ENCODE results near the gene HMOX2. TPM values are rescaled to one million over a fixed set of nuclear protein-coding genes. Genes with fewer than 3 reads are reported as not detected.

HMOX2 gene
- total RNA-seq, 1 experiment from 2014 or later, result 42.6 TPM

DNA sequence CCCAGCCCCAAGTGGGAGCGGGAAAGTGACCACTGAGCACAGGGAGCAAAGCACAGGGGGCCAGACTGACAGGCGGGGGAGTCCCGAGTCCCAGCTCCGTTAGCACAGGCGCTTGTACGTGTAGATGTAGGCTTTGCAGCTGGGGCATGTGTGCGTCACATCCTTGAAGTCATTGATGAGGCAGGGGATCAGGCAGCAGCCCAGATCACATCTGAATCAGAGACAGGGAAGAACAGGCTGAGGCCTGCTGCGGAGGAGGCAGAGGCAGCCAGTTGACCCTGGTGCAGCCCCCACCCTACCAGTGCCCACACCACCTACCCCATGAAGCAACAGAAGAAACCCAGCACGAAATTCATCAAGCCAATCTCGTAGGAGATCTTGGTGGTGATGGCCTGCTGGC lies 36.3 kb downstream of the HMOX2 start:
- Mint-ChIP-seq H3K4me3 (no peak overlapping the region), H3K36me3 (peaks cover 10% of the 10 kb centered on the region; the same call in 1 of the 2 replicates), H3K27ac (peak overlapping the region; percentile 61; the same call in 1 of the 2 replicates), H3K9me3 (no peaks in the 10 kb centered on the region), H3K4me1 (peaks cover 7% of the 10 kb centered on the region; the same call in 1 of the 2 replicates), H3K27me3 (ENCODE audit: low read depth) (no peaks in the 10 kb centered on the region)
- ChIA-PET CTCF (interaction anchor here (0.6 to 2.0 kb wide), 5 partner anchors 38 to 170 kb away, joined by 3 to 15 read pairs (median 5); no protein-coding TSS in a partner anchor), POLR2A (interaction anchor here (1.5 kb wide), 1 partner anchor 61 kb away, joined by 3 read pairs; no protein-coding TSS in a partner anchor)
- no peak for ATAC-seq
- DNase-seq (ENCODE audit: low spot score), result no peak
- no peak for TF ChIP-seq ZNF416 (CRISPR knock-in tag; IDR thresholded peaks at IDR 0.05)
- TF ChIP-seq, protein P1, sequence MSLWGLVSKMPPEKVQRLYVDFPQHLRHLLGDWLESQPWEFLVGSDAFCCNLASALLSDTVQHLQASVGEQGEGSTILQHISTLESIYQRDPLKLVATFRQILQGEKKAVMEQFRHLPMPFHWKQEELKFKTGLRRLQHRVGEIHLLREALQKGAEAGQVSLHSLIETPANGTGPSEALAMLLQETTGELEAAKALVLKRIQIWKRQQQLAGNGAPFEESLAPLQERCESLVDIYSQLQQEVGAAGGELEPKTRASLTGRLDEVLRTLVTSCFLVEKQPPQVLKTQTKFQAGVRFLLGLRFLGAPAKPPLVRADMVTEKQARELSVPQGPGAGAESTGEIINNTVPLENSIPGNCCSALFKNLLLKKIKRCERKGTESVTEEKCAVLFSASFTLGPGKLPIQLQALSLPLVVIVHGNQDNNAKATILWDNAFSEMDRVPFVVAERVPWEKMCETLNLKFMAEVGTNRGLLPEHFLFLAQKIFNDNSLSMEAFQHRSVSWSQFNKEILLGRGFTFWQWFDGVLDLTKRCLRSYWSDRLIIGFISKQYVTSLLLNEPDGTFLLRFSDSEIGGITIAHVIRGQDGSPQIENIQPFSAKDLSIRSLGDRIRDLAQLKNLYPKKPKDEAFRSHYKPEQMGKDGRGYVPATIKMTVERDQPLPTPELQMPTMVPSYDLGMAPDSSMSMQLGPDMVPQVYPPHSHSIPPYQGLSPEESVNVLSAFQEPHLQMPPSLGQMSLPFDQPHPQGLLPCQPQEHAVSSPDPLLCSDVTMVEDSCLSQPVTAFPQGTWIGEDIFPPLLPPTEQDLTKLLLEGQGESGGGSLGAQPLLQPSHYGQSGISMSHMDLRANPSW (CRISPR knock-in tag; conservative IDR thresholded peaks at IDR 0.05; ENCODE audit: low read depth), result no peak
- TF ChIP-seq, protein P2, sequence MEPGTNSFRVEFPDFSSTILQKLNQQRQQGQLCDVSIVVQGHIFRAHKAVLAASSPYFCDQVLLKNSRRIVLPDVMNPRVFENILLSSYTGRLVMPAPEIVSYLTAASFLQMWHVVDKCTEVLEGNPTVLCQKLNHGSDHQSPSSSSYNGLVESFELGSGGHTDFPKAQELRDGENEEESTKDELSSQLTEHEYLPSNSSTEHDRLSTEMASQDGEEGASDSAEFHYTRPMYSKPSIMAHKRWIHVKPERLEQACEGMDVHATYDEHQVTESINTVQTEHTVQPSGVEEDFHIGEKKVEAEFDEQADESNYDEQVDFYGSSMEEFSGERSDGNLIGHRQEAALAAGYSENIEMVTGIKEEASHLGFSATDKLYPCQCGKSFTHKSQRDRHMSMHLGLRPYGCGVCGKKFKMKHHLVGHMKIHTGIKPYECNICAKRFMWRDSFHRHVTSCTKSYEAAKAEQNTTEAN (CRISPR knock-in tag; IDR thresholded peaks at IDR 0.05), result no peak
- TF ChIP-seq FOXK1 (CRISPR knock-in tag; IDR thresholded peaks at IDR 0.05), result no peak
- no peak for TF ChIP-seq NFATC4 (CRISPR knock-in tag; IDR thresholded peaks at IDR 0.05)
- TF ChIP-seq, protein P3, sequence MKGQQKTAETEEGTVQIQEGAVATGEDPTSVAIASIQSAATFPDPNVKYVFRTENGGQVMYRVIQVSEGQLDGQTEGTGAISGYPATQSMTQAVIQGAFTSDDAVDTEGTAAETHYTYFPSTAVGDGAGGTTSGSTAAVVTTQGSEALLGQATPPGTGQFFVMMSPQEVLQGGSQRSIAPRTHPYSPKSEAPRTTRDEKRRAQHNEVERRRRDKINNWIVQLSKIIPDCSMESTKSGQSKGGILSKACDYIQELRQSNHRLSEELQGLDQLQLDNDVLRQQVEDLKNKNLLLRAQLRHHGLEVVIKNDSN (CRISPR knock-in tag; IDR thresholded peaks at IDR 0.05), result no peak

DNA sequence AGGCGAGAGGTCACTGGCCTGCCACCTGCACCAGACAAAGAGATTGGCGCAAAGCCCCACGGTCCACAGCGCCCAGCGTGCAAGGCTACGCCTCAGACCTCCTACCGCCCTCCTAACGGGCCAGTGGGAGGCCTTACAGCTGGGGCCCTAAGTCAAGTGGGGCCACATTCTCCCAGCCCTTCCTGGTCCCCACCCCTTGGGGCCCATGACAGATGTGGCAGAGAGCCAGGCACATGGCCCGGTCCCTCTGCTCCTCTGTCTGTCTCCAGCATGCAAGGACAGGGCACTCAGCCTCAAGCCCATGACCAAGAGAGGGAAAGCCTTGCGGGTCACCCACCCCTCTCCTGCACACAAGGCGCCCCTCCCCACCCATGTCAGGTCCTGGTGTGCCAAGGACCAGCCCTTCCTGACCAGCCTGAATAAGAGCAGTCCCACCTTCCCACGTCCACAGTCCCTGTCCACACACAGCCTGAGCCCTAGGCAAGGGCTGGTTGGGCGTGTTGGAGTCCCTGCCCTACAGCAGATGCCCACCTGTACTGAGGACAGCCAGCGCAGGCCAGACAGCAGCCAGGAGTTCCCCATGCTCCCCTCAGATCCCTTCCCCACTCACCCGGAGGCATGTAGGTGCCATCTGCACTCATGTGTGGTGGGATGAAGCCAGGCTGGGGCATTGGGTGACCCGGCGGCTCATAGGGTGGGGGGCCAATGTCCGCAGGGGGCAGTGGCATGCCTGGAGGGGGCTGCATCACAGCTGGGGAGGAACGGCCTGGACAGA lies 37.1 kb downstream of the HMOX2 start:
- H3K27ac Mint-ChIP-seq, result no peak overlapping the region; the same call in 1 of the 2 replicates
- peaks cover 3% of the 10 kb centered on the region; the same call in 1 of the 2 replicates for H3K36me3 Mint-ChIP-seq
- H3K4me1 Mint-ChIP-seq, result peaks cover 7% of the 10 kb centered on the region; the same call in 1 of the 2 replicates
- ChIA-PET CTCF (interaction anchor here (0.5 to 4.3 kb wide), 6 partner anchors 12 to 1205 kb away, joined by 3 to 21 read pairs (median 4); no protein-coding TSS in a partner anchor), POLR2A (no interaction called here)
- no peak for ATAC-seq
- no peaks in the 10 kb centered on the region for H3K27me3 Mint-ChIP-seq (ENCODE audit: low read depth)
- no peaks in the 10 kb centered on the region for H3K9me3 Mint-ChIP-seq
- no peak overlapping the region for H3K4me3 Mint-ChIP-seq
- no peak for DNase-seq (ENCODE audit: low spot score)
- TF ChIP-seq, protein P4, sequence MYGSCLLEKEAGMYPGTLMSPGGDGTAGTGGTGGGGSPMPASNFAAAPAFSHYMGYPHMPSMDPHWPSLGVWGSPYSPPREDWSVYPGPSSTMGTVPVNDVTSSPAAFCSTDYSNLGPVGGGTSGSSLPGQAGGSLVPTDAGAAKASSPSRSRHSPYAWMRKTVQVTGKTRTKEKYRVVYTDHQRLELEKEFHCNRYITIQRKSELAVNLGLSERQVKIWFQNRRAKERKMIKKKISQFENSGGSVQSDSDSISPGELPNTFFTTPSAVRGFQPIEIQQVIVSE (CRISPR knock-in tag; IDR thresholded peaks at IDR 0.05; ENCODE audit: borderline replicate concordance), result no peak
- TF ChIP-seq TCF7 (CRISPR knock-in tag; IDR thresholded peaks at IDR 0.05; ENCODE audit: low read depth) (no peak), ETV6 (CRISPR knock-in tag; IDR thresholded peaks at IDR 0.05) (no peak), RELA (CRISPR knock-in tag; IDR thresholded peaks at IDR 0.05; ENCODE audit: borderline replicate concordance) (no peak), ZNF423 (CRISPR knock-in tag; IDR thresholded peaks at IDR 0.05) (no peak), SOX15 (CRISPR knock-in tag; IDR thresholded peaks at IDR 0.05) (no peak), HMGA2 (CRISPR knock-in tag; IDR thresholded peaks at IDR 0.05) (no peak), GABPB1 (CRISPR knock-in tag; IDR thresholded peaks at IDR 0.05) (no peak)
- TF ChIP-seq, protein P5, sequence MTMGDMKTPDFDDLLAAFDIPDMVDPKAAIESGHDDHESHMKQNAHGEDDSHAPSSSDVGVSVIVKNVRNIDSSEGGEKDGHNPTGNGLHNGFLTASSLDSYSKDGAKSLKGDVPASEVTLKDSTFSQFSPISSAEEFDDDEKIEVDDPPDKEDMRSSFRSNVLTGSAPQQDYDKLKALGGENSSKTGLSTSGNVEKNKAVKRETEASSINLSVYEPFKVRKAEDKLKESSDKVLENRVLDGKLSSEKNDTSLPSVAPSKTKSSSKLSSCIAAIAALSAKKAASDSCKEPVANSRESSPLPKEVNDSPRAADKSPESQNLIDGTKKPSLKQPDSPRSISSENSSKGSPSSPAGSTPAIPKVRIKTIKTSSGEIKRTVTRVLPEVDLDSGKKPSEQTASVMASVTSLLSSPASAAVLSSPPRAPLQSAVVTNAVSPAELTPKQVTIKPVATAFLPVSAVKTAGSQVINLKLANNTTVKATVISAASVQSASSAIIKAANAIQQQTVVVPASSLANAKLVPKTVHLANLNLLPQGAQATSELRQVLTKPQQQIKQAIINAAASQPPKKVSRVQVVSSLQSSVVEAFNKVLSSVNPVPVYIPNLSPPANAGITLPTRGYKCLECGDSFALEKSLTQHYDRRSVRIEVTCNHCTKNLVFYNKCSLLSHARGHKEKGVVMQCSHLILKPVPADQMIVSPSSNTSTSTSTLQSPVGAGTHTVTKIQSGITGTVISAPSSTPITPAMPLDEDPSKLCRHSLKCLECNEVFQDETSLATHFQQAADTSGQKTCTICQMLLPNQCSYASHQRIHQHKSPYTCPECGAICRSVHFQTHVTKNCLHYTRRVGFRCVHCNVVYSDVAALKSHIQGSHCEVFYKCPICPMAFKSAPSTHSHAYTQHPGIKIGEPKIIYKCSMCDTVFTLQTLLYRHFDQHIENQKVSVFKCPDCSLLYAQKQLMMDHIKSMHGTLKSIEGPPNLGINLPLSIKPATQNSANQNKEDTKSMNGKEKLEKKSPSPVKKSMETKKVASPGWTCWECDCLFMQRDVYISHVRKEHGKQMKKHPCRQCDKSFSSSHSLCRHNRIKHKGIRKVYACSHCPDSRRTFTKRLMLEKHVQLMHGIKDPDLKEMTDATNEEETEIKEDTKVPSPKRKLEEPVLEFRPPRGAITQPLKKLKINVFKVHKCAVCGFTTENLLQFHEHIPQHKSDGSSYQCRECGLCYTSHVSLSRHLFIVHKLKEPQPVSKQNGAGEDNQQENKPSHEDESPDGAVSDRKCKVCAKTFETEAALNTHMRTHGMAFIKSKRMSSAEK (CRISPR knock-in tag; IDR thresholded peaks at IDR 0.05; ENCODE audit: borderline replicate concordance), result no peak
- TF ChIP-seq, protein P6, sequence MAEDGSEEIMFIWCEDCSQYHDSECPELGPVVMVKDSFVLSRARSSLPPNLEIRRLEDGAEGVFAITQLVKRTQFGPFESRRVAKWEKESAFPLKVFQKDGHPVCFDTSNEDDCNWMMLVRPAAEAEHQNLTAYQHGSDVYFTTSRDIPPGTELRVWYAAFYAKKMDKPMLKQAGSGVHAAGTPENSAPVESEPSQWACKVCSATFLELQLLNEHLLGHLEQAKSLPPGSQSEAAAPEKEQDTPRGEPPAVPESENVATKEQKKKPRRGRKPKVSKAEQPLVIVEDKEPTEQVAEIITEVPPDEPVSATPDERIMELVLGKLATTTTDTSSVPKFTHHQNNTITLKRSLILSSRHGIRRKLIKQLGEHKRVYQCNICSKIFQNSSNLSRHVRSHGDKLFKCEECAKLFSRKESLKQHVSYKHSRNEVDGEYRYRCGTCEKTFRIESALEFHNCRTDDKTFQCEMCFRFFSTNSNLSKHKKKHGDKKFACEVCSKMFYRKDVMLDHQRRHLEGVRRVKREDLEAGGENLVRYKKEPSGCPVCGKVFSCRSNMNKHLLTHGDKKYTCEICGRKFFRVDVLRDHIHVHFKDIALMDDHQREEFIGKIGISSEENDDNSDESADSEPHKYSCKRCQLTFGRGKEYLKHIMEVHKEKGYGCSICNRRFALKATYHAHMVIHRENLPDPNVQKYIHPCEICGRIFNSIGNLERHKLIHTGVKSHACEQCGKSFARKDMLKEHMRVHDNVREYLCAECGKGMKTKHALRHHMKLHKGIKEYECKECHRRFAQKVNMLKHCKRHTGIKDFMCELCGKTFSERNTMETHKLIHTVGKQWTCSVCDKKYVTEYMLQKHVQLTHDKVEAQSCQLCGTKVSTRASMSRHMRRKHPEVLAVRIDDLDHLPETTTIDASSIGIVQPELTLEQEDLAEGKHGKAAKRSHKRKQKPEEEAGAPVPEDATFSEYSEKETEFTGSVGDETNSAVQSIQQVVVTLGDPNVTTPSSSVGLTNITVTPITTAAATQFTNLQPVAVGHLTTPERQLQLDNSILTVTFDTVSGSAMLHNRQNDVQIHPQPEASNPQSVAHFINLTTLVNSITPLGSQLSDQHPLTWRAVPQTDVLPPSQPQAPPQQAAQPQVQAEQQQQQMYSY (CRISPR knock-in tag; IDR thresholded peaks at IDR 0.05), result no peak
- TF ChIP-seq, protein P7, sequence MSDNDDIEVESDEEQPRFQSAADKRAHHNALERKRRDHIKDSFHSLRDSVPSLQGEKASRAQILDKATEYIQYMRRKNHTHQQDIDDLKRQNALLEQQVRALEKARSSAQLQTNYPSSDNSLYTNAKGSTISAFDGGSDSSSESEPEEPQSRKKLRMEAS (CRISPR knock-in tag; IDR thresholded peaks at IDR 0.05), result no peak

Measured in WTC11 (cell line).